MM.1S (cell line): Measurements from ENCODE around the gene GCK.

Experiments
- DNase-seq: peaks from one replicate; pipeline ENCODE4 v3.0.0-alpha.2; 2015
- H2AFZ ChIP-seq: fragments of 300-600 bp; sonication (generic); 2 replicates; pipeline ENCODE4 v1.6.0; 2016; ENCODE audit warnings: antibody characterized with exemption, low read length
- H3F3A ChIP-seq: fragments of 300-600 bp; sonication (generic); 2 replicates; pipeline ENCODE4 v1.6.1; 2016; ENCODE audit warnings: mild to moderate bottlenecking, antibody characterized with exemption, low read length, moderate library complexity, mixed read lengths; ENCODE audit not compliant: insufficient read depth
- H3K27ac ChIP-seq: fragments of 300-600 bp; sonication (generic); 2 replicates; pipeline ENCODE4 v1.5.1; 2016; ENCODE audit warnings: mild to moderate bottlenecking, low read length
- H3K27me3 ChIP-seq: fragments of 300-600 bp; sonication (generic); replicated peaks from 2 replicates; pipeline ENCODE4 v1.6.0; 2016; ENCODE audit warnings: low read length; ENCODE audit not compliant: insufficient read depth
- H3K36me3 ChIP-seq: fragments of 300-600 bp; sonication (generic); replicated peaks from 2 replicates; pipeline ENCODE4 v1.6.1; 2016; ENCODE audit warnings: mild to moderate bottlenecking, low read length, mixed read lengths; ENCODE audit not compliant: insufficient read depth
- H3K4me1 ChIP-seq: fragments of 300-600 bp; sonication (generic); 2 replicates; pipeline ENCODE4 v1.6.1; 2016; ENCODE audit warnings: low read length, mixed read lengths
- H3K4me2 ChIP-seq: fragments of 300-600 bp; sonication (generic); 2 replicates; pipeline ENCODE4 v1.6.0; 2016; ENCODE audit warnings: low read depth, low read length
- H3K4me3 ChIP-seq: fragments of 300-600 bp; sonication (generic); 2 replicates; pipeline ENCODE4 v1.5.1; 2016; ENCODE audit warnings: low read length, mixed read lengths
- H3K79me2 ChIP-seq: fragments of 300-600 bp; sonication (generic); 2 replicates; pipeline ENCODE4 v1.6.1; 2016; ENCODE audit warnings: mixed run types, low read length, mixed read lengths
- H3K9ac ChIP-seq: fragments of 300-600 bp; sonication (generic); 2 replicates; pipeline ENCODE4 v1.6.1; 2016; ENCODE audit warnings: low read length, mixed read lengths
- H3K9me2 ChIP-seq: fragments of 300-600 bp; sonication (generic); replicated peaks from 2 replicates; pipeline ENCODE4 v1.6.1; 2016; ENCODE audit warnings: mild to moderate bottlenecking, low read length, mixed read lengths; ENCODE audit not compliant: insufficient read depth
- H3K9me3 ChIP-seq: fragments of 300-600 bp; sonication (generic); replicated peaks from 2 replicates; pipeline ENCODE4 v1.6.1; 2016; ENCODE audit warnings: mild to moderate bottlenecking, low read length, mixed read lengths; ENCODE audit not compliant: insufficient read depth
- H4K20me1 ChIP-seq: fragments of 300-600 bp; sonication (generic); 2 replicates; pipeline ENCODE4 v1.6.1; 2016; ENCODE audit warnings: mild to moderate bottlenecking, low read length, moderate library complexity, mixed read lengths; ENCODE audit not compliant: insufficient read depth
- EZH2 ChIP-seq: fragments of 300-600 bp; sonication (generic); optimal IDR thresholded peaks from 2 replicates; pipeline ENCODE3; 2017; ENCODE audit warnings: low read depth, mild to moderate bottlenecking, antibody characterized with exemption, low read length, mixed read lengths
- EZH2phosphoT487 ChIP-seq: fragments of 300-600 bp; sonication (generic); IDR thresholded peaks from 2 replicates; pipeline ENCODE4 v1.6.1; 2018; ENCODE audit warnings: antibody characterized with exemption, low read length
- TF ChIP-seq, protein P1 (sequence below): fragments of 300-600 bp; sonication (generic); IDR thresholded peaks from 2 replicates; pipeline ENCODE4 v1.5.1; 2016; ENCODE audit warnings: antibody characterized with exemption, low read length, mixed read lengths

Gene GCK

GRCh38 chr7:44189286-44189992, at the start of gene GCK:
GCK (minus strand) TSS chr7:44189439; CDS start chr7:44188953, 486 bp downstream.
- H3K79me2 ChIP-seq: no peaks in the 10 kb centered on the region
- H3K4me1 ChIP-seq: no peaks in the 10 kb centered on the region
- no peak within 1 kb of the TSS for H2AFZ ChIP-seq
- no peak for DNase-seq
- no peak within 1 kb of the TSS for H3K9ac ChIP-seq
- H3K4me2 ChIP-seq: no peak within 1 kb of the TSS
- no peaks in the 10 kb centered on the region for H3F3A ChIP-seq
- no peaks in the 10 kb centered on the region for H3K9me2 ChIP-seq
- no peak within 1 kb of the TSS for H3K27ac ChIP-seq
- TF ChIP-seq EZH2 (no peak), EZH2phosphoT487 (no peak)
- TF ChIP-seq, protein P1, sequence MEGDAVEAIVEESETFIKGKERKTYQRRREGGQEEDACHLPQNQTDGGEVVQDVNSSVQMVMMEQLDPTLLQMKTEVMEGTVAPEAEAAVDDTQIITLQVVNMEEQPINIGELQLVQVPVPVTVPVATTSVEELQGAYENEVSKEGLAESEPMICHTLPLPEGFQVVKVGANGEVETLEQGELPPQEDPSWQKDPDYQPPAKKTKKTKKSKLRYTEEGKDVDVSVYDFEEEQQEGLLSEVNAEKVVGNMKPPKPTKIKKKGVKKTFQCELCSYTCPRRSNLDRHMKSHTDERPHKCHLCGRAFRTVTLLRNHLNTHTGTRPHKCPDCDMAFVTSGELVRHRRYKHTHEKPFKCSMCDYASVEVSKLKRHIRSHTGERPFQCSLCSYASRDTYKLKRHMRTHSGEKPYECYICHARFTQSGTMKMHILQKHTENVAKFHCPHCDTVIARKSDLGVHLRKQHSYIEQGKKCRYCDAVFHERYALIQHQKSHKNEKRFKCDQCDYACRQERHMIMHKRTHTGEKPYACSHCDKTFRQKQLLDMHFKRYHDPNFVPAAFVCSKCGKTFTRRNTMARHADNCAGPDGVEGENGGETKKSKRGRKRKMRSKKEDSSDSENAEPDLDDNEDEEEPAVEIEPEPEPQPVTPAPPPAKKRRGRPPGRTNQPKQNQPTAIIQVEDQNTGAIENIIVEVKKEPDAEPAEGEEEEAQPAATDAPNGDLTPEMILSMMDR: no peak
- no peaks in the 10 kb centered on the region for H4K20me1 ChIP-seq
- no peak within 1 kb of the TSS for H3K4me3 ChIP-seq
- no peaks in the 10 kb centered on the region for H3K36me3 ChIP-seq
- no peaks in the 10 kb centered on the region for H3K9me3 ChIP-seq
- no peaks in the 10 kb centered on the region for H3K27me3 ChIP-seq

- H3K9ac ChIP-seq: no peak overlapping the region
- no peak for TF ChIP-seq EZH2
- TF ChIP-seq EZH2phosphoT487: no peak
- TF ChIP-seq, protein P1: no peak
Measured at GRCh38 chr7:44238116-44238695, 49.0 kb upstream of the GCK start.

DNA sequence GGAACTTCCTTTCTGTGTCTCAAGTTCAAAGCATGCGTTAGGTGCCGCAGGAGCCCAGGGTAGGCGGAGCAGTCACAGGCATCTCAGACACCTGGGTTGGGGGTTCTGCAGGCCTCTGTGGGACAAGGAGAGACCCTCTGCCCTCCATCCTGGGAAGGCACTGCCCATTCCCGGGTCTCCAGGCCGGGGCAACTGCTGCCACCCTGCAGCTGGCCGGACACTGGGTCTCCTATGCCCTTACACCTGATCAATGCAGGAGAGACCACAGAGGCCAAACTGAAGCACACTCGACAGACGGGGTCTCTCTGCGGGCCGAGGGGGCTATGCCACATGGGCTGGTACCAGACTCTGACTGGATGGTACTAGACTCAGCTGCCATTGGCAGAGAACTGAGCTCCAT, 48.5 kb upstream of the GCK start:
- peaks cover 80% of the 10 kb centered on the region for H3K27me3 ChIP-seq

More at GRCh38 chr7:44238116-44238695, 49.0 kb upstream of the GCK start:
- peaks cover 75% of the 10 kb centered on the region for H3K27me3 ChIP-seq
- no peaks in the 10 kb centered on the region for H3K9me3 ChIP-seq
- no peaks in the 10 kb centered on the region for H3K79me2 ChIP-seq
- no peaks in the 10 kb centered on the region for H3K9me2 ChIP-seq
- H3K27ac ChIP-seq: no peak overlapping the region
- no peaks in the 10 kb centered on the region for H3F3A ChIP-seq
- H3K36me3 ChIP-seq: no peaks in the 10 kb centered on the region
- H3K4me2 ChIP-seq: no peak overlapping the region
- no peak overlapping the region for H2AFZ ChIP-seq
- DNase-seq: no peak
- H3K4me3 ChIP-seq: no peak overlapping the region
- H4K20me1 ChIP-seq: no peaks in the 10 kb centered on the region
- no peaks in the 10 kb centered on the region for H3K4me1 ChIP-seq

More for the DNA sequence above, 48.5 kb upstream of the GCK start:
- TF ChIP-seq, protein P1: no peak
- TF ChIP-seq EZH2 (no peak), EZH2phosphoT487 (no peak)
- Histone ChIP-seq H3K4me2 (no peak overlapping the region), H4K20me1 (no peaks in the 10 kb centered on the region), H3F3A (no peaks in the 10 kb centered on the region), H3K27ac (no peak overlapping the region), H3K79me2 (no peaks in the 10 kb centered on the region), H3K9me3 (no peaks in the 10 kb centered on the region), H2AFZ (no peak overlapping the region), H3K9ac (no peak overlapping the region), H3K4me3 (no peak overlapping the region), H3K4me1 (no peaks in the 10 kb centered on the region), H3K9me2 (no peaks in the 10 kb centered on the region), H3K36me3 (no peaks in the 10 kb centered on the region)
- no peak for DNase-seq
